GM20000 (cell line): ENCODE results near the gene JAKMIP1.
"Not testable (repeated sequence)": the region's sequence is repeated elsewhere in the genome, so short reads cannot be mapped to it uniquely, and the experiment has no call there.

ENCODE experiments used
- DNase-seq: peaks from one replicate; pipeline ENCODE4 v3.0.0; 2012; ENCODE audit warnings: low spot score
- CTCF ChIP-seq: IDR thresholded peaks from 2 replicates; pipeline ENCODE4 v1.5.1; 2012; ENCODE audit warnings: mild to moderate bottlenecking, control low read depth; ENCODE audit errors: extremely low read depth, missing control alignments

JAKMIP1 gene

GRCh38 chr4:6011686-6012085, 188.7 kb downstream of the JAKMIP1 start:
- no peak for TF ChIP-seq CTCF
- DNase-seq, result no peak

- TF ChIP-seq CTCF, result no peak
- no peak for DNase-seq
Observed at GRCh38 chr4:6011271-6011671, 189.1 kb downstream of the JAKMIP1 start.

- no peak for TF ChIP-seq CTCF
- DNase-seq, result no peak
Observed at GRCh38 chr4:6010789-6011188, 189.6 kb downstream of the JAKMIP1 start.

- TF ChIP-seq CTCF, result no peak
Observed at GRCh38 chr4:6009452-6009851, 190.9 kb downstream of the JAKMIP1 start.

GRCh38 chr4:6008766-6009385, 191.5 kb downstream of the JAKMIP1 start:
- DNase-seq, result no peak
- no peak for TF ChIP-seq CTCF

More at GRCh38 chr4:6009452-6009851, 190.9 kb downstream of the JAKMIP1 start:
- DNase-seq, result no peak

GRCh38 chr4:6008092-6008551, 192.2 kb downstream of the JAKMIP1 start:
- DNase-seq, result no peak
- TF ChIP-seq CTCF, result no peak

- no peak for DNase-seq
- no peak for TF ChIP-seq CTCF
Observed at GRCh38 chr4:6005175-6005574, 195.2 kb downstream of the JAKMIP1 start.

GRCh38 chr4:6003485-6003884, 196.9 kb downstream of the JAKMIP1 start:
- DNase-seq, result not testable (repeated sequence)
